Kidney tubule cell (primary cell): ENCODE data around the gene LEPROT.

ENCODE experiments used
- DNase-seq: peaks from one replicate; pipeline ENCODE4 v3.0.0-alpha.2; 2018; ENCODE audit warnings: low spot score

The LEPROT gene

GRCh38 chr1:65477414-65478378, 57.2 kb downstream of the LEPROT start:
- DNase-seq: no peak

- DNase-seq: no peak
These were observed 58.0 kb downstream of the LEPROT start for GRCh38 chr1:65478379-65479026.

DNA sequence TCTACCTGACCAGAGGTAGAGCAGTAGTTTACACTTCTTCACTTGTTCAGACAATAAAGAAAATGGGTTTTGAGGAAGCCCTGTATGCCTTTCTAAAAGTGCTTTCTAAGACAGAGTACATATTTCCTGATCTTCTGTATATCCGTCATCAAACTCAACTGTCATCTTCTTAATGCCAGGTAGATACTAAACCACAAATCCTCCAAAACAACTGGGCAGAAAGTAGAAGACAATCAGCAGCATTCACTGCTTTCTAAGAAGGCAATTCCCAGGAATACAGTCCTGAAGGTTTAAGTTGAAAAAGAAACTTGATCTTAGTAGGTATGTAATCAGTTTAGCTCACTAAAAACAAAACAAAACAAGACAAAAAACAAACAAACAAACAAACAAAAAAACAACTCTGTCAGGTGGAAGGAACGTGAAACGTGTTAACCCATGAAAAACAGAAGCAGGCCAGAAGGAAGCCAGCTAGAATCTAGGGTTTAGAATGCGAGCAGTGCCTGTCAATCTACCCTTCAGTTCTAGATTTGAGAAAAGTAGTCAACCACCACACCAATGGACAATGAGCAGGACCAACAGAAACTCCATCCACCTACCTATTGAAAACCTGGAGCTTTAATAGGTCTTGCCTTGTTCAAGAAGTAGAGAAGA, 59.2 kb downstream of the LEPROT start:
- DNase-seq: no peak

DNA sequence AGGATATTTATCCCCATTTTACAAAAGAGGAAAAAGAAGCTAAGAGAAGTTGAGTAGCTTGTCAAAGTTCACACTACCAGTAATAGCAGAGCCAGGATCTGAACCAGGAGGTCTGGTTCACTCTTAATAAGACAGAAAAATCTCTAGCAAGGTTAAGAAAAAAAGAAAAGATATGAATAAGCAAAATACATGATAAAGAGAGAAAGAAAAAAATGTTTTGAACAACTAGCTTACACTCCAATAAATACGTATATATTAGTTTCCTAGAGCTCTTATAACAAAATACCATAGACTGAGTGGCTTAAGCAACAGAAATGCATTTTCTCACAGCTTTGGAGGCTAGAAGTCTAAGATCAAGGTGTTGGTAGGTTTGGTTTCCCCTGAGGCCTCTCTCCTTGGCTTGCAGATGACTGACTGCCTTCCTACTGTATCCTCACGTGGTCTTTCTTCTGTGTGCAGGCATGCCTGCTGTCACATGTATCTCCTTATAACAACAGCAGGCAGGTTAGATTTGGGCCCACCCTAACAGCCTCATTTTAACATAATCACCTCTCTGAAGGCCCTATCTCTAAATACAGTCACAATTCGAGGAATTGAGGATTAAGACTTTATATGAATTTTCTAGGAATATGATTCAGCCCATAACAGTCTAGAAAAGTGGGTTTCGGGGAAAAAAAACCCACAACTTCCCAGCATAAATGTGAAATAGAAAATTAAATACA, 60.4 kb downstream of the LEPROT start:
- no peak for DNase-seq

DNA sequence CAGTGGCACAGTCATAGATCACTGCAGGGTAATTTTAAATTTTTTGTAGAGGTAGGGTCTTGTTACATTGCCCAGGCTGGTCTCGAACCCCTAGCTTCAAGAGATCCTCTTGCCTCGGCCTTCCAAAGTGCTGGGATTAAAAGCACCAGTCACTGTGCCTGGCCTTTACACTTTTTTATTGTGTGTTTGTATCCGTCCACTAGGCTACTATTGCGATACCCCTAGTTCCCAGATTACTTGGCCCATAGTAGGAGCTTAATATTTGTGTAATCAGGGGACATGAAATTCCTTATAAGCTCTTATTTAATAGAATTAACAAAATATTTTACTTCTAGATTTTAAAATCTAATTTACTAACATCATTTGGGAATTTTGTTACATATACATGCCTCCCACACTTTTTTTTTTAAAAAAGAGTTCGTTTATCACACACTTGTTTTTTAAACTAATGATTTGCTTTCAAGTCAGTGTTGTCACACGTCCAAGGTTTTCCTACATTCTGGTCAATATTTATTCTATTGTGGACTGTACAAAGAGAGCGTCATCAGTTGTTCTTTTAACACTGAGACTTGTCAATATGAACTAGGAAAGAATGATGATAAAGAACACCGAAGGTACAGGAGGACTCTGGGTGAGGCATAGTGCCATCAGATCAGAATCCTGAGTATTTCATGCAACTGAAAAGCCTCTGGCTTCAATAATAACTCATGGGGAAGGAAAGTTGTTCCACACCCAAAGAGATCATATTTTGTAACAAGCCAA, 63.7 kb downstream of the LEPROT start:
- no peak for DNase-seq
